Activated CD8-positive, alpha-beta T cell treated with anti-CD3 and anti-CD28 coated beads, Interleukin-2, amount 10 ng/mL, durations not matched to agents 7 days and 5 days (primary cell): ENCODE results near the gene TMC6. TPM values are rescaled to one million over a fixed set of nuclear protein-coding genes. Genes with fewer than 3 reads are reported as not detected.
A peak's percentile ranks its signal among the peaks of the same experiment; 100 is the strongest.
"Not testable (repeated sequence)": the region's sequence is repeated elsewhere in the genome, so short reads cannot be mapped to it uniquely, and the experiment has no call there.

Experiments used
- ATAC-seq: fragments of 150-1000 bp; cut with Tn5 transposase; one replicate; pipeline ENCODE4 v1.10.0; 2021; ENCODE audit warnings: moderate library complexity
- CTCF ChIA-PET: fragments of 350-600 bp; sonication (Branson Sonifier 250); formaldehyde crosslinking; loops from one replicate; lab custom pipeline; 2021; ENCODE audit warnings: antibody characterized with exemption; lab: Charles Lee
- POLR2A ChIA-PET: fragments of 350-600 bp; sonication (Branson Sonifier 250); formaldehyde crosslinking; loops from one replicate; lab custom pipeline; 2021; ENCODE audit warnings: antibody characterized with exemption; lab: Charles Lee
- DNase-seq: peaks from one replicate; pipeline ENCODE4 v3.0.0-alpha.2; 2020
- H3K27ac Mint-ChIP-seq: one replicate; pipeline ENCODE4 v1.8.0; 2021; ENCODE audit warnings: mild to moderate bottlenecking, mixed read lengths
- H3K27me3 Mint-ChIP-seq: one replicate; pipeline ENCODE4 v1.8.0; 2021; ENCODE audit warnings: low read depth, mixed read lengths
- H3K36me3 Mint-ChIP-seq: one replicate; pipeline ENCODE4 v1.8.0; 2021; ENCODE audit warnings: low read depth, mixed read lengths
- H3K4me1 Mint-ChIP-seq: one replicate; pipeline ENCODE4 v1.8.0; 2021; ENCODE audit warnings: low read depth, mixed read lengths
- H3K4me3 Mint-ChIP-seq: one replicate; pipeline ENCODE4 v1.8.0; 2021; ENCODE audit warnings: mild to moderate bottlenecking, mixed read lengths
- H3K9me3 Mint-ChIP-seq: one replicate; pipeline ENCODE4 v1.8.0; 2022; ENCODE audit warnings: mixed read lengths; ENCODE audit not compliant: insufficient read depth
- total RNA-seq, 2 experiments: library from RNA; stranded (reverse); gene quantifications; one replicate each; pipeline ENCODE4 v1.2.3, GENCODE V29; 2021

TMC6 gene
- total RNA-seq, 2 experiments from 2014 or later: 407 to 476 TPM

DNA sequence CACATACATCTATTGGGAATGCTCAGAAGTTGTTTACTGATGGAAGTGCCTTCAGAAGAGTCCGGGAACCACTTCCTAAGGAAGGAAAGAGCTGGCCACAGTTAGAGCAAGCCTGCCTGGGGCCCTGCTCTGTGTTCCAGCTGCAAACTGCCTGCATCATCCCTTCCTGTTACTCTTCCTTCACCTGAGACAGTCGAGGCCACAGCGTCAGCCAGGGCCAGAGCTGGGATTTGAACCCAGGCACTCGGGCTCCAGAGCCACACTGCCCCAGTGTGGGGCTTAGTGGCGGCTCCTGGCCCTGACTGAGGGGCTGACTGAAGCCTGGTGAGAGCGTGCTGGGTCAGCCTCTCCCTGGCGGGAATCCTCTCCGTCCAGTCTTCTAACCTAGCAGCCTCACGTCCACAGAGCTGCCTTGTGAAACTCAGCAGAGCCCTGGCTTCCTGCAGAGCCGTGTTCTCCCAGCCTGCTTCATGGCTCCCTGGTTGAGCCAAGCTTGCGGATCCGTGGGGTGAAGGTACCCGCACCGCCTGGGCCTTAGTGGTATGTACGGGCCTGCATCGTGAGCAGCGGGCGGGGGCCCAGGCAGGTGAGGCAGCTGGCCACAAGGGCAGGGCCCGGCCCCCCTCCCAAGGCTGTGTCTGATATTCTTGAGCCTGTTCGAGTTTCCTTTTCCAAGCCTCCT is 13.0 kb upstream of the TMC6 start:
- H3K4me3 Mint-ChIP-seq: no peak overlapping the region
- ChIA-PET CTCF (interaction anchor here (1.0 to 1.3 kb wide), 2 partner anchors 35 to 50 kb away, joined by 4 to 6 read pairs; no protein-coding TSS in a partner anchor), POLR2A (interaction anchor here (0.7 to 11.6 kb wide), 7 partner anchors 9 to 35 kb away, joined by 3 to 182 read pairs (median 3); partner anchors contain the start of genes TMC6 and TMC8)
- no peak for ATAC-seq
- H3K27ac Mint-ChIP-seq: peak overlapping the region; percentile 20
- H3K36me3 Mint-ChIP-seq: peaks cover 48% of the 10 kb centered on the region
- H3K4me1 Mint-ChIP-seq: peaks cover 57% of the 10 kb centered on the region
- H3K27me3 Mint-ChIP-seq: no peaks in the 10 kb centered on the region
- no peak for DNase-seq
- no peaks in the 10 kb centered on the region for H3K9me3 Mint-ChIP-seq

DNA sequence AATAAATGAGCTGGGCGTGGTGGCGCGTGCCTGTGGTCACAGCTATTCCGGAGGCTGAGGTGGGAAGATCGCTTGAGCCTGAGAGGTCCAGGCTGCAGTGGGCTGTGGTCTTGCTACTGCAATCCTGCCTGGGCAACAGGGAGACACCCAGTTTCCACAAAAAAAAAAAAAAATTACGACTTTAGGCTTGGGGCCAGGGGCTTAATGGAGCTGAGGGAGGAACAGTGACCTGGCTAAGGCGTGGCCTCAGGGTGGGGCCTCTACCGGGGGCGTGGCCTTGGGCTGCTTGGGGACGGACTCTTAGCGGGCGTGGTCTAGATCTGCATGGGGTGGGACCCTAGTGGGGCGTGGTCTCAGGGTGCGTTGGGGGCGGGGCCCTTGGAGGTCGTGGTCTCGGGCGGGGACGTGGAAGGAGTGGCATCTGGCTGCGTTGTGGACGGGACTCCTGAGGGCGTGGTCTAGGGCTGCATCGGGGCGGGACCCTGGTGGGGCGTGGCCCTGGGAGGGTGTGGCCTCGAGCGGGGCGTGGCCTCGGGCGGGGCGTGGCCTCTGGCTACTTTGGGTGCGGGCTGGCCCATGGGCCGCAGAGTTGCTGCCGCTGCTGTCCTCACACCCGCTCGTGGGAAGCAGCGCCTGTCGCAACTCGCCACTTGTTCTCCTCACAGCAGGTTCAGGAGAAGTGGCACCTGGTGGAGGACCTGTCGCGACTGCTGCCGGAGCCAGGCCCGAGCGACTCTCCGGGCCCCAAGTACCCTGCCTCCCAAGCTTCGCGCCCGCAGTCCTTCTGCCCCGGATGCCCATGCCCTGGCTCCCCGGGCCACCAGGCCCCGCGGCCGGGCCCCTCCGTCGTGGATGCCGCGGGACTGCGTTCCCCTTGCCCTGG is 11.9 kb upstream of the TMC6 start:
- Mint-ChIP-seq H3K4me1 (peaks cover 68% of the 10 kb centered on the region), H3K27ac (peak overlapping the region; percentile 89), H3K9me3 (no peaks in the 10 kb centered on the region), H3K4me3 (peak overlapping the region; percentile 43), H3K36me3 (peaks cover 59% of the 10 kb centered on the region), H3K27me3 (no peaks in the 10 kb centered on the region)
- POLR2A ChIA-PET: interaction anchor here (1.0 to 11.6 kb wide), 5 partner anchors 8 to 127 kb away, joined by 3 to 182 read pairs (median 4); partner anchors contain the start of genes TMC6 and TMC8
- CTCF ChIA-PET: interaction anchor here (0.7 to 8.9 kb wide), 13 partner anchors 8 to 122 kb away, joined by 3 to 133 read pairs (median 3); partner anchors contain the start of genes TMC6 and TMC8
- ATAC-seq (peak; percentile 90), DNase-seq (peak; percentile 98)

GRCh38 chr17:78139861-78140168 is 11.3 kb upstream of the TMC6 start:
- H3K27ac Mint-ChIP-seq: peak overlapping the region; percentile 89
- H3K9me3 Mint-ChIP-seq, DNase-seq, H3K27me3 Mint-ChIP-seq, ATAC-seq: not testable (repeated sequence)
- peaks cover 64% of the 10 kb centered on the region for H3K36me3 Mint-ChIP-seq
- peaks cover 73% of the 10 kb centered on the region for H3K4me1 Mint-ChIP-seq
- CTCF ChIA-PET: interaction anchor here (0.7 to 8.9 kb wide), 12 partner anchors 8 to 121 kb away, joined by 3 to 133 read pairs (median 3); partner anchors contain the start of genes TMC6 and TMC8
- POLR2A ChIA-PET: interaction anchor here (1.0 to 11.6 kb wide), 6 partner anchors 8 to 126 kb away, joined by 3 to 182 read pairs (median 4); partner anchors contain the start of genes TMC6 and TMC8
- peak overlapping the region; percentile 43 for H3K4me3 Mint-ChIP-seq

GRCh38 chr17:78138204-78139060 is 9.9 kb upstream of the TMC6 start:
- no peaks in the 10 kb centered on the region for H3K9me3 Mint-ChIP-seq
- H3K4me1 Mint-ChIP-seq: peaks cover 87% of the 10 kb centered on the region
- H3K27ac Mint-ChIP-seq: peak overlapping the region; percentile 86
- no peaks in the 10 kb centered on the region for H3K27me3 Mint-ChIP-seq
- H3K36me3 Mint-ChIP-seq: peaks cover 77% of the 10 kb centered on the region
- POLR2A ChIA-PET: interaction anchor here (0.6 to 11.6 kb wide), 3 partner anchors 11 to 24 kb away, joined by 3 to 182 read pairs (median 4); partner anchors contain the start of genes TMC6 and TMC8
- no peak overlapping the region for H3K4me3 Mint-ChIP-seq
- DNase-seq (no peak), ATAC-seq (no peak)
- CTCF ChIA-PET: interaction anchor here (0.6 to 8.9 kb wide), 16 partner anchors 8 to 117 kb away, joined by 3 to 133 read pairs (median 4); partner anchors contain the start of genes TMC6 and TMC8

- no peaks in the 10 kb centered on the region for H3K27me3 Mint-ChIP-seq
- CTCF ChIA-PET: interaction anchor here (0.6 to 8.9 kb wide), 17 partner anchors 10 to 116 kb away, joined by 3 to 133 read pairs (median 4); partner anchors contain the start of gene TMC6
- peaks cover 89% of the 10 kb centered on the region for H3K4me1 Mint-ChIP-seq
- peak; percentile 73 for DNase-seq
- peak overlapping the region; percentile 86 for H3K27ac Mint-ChIP-seq
- H3K4me3 Mint-ChIP-seq: peak overlapping the region; percentile 3
- ATAC-seq: no peak
- H3K36me3 Mint-ChIP-seq: peaks cover 81% of the 10 kb centered on the region
- POLR2A ChIA-PET: interaction anchor here (11.6 kb wide), 1 partner anchor 13 kb away, joined by 182 read pairs; the partner anchor contains the start of genes TMC6 and TMC8
- H3K9me3 Mint-ChIP-seq: no peaks in the 10 kb centered on the region
Measured at GRCh38 chr17:78137392-78138203, 9.0 kb upstream of the TMC6 start.

GRCh38 chr17:78135858-78136500 is 7.4 kb upstream of the TMC6 start:
- CTCF ChIA-PET: interaction anchor here (0.8 to 8.9 kb wide), 8 partner anchors 8 to 255 kb away, joined by 3 to 133 read pairs (median 10); partner anchors contain the start of gene TMC6
- H3K36me3 Mint-ChIP-seq: peaks cover 77% of the 10 kb centered on the region
- H3K4me3 Mint-ChIP-seq: no peak overlapping the region
- no peaks in the 10 kb centered on the region for H3K9me3 Mint-ChIP-seq
- H3K4me1 Mint-ChIP-seq: peaks cover 77% of the 10 kb centered on the region
- no peak for DNase-seq
- no peaks in the 10 kb centered on the region for H3K27me3 Mint-ChIP-seq
- no peak for ATAC-seq
- POLR2A ChIA-PET: interaction anchor here (1.9 to 11.6 kb wide), 3 partner anchors 8 to 23 kb away, joined by 4 to 182 read pairs (median 8); partner anchors contain the start of genes TMC6 and TMC8
- peak overlapping the region; percentile 81 for H3K27ac Mint-ChIP-seq

GRCh38 chr17:78134899-78135385 is 6.4 kb upstream of the TMC6 start:
- H3K9me3 Mint-ChIP-seq: no peaks in the 10 kb centered on the region
- peak overlapping the region; percentile 34 for H3K4me3 Mint-ChIP-seq
- POLR2A ChIA-PET: interaction anchor here (0.6 to 11.6 kb wide), 6 partner anchors 10 to 22 kb away, joined by 4 to 182 read pairs (median 6); partner anchors contain the start of genes TMC6 and TMC8
- H3K27ac Mint-ChIP-seq: no peak overlapping the region
- CTCF ChIA-PET: interaction anchor here (0.8 to 8.9 kb wide), 9 partner anchors 9 to 254 kb away, joined by 3 to 133 read pairs (median 7); partner anchors contain the start of gene TMC6
- no peaks in the 10 kb centered on the region for H3K27me3 Mint-ChIP-seq
- H3K4me1 Mint-ChIP-seq: peaks cover 75% of the 10 kb centered on the region
- H3K36me3 Mint-ChIP-seq: peaks cover 80% of the 10 kb centered on the region
- ATAC-seq (no peak), DNase-seq (peak; percentile 19)

DNA sequence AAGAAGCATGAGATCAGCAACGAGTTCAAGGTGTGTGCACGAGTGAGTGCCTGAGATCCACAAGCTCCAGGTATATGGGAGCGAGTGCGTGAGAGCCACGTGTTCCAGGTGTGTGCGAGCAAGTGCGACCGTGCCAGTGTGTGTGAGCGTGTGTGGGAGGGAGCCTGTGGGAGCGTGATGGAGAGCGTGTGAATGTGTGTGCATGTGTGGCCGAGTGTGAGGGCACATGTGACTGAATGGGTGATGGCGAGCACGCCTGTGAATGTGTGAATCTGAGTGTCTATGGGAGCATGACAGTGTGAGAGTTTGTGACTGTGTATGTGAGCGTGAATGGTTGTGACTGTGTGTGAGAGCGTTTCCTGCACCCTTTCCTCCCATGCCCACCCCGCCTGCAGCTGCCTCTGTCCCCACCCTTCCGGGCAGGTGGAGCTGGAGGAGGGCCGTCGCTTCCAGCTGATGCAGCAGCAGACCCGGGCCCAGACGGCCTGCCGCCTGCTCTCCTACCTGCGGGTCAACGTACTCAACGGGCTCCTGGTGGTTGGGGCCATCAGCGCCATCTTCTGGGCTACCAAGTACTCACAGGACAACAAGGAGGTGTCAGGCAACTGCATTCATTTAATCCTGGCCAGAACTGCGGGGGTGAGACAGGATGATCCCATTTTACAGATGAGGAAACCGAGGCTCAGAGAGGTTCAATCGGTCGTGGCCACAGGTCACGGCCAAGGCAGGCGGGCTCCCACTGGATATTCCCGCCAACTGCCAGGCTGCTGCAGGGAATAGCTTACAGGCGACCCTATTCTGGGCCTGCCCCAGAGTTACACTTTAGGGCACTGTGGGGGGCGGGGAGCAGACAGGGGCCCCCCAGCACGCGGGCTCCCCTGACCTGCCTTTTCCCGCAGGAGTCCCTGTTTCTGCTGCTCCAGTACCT is 5.7 kb upstream of the TMC6 start:
- H3K9me3 Mint-ChIP-seq: no peaks in the 10 kb centered on the region
- ChIA-PET CTCF (interaction anchor here (1.4 to 8.9 kb wide), 7 partner anchors 10 to 115 kb away, joined by 3 to 133 read pairs (median 13); partner anchors contain the start of gene TMC6), POLR2A (interaction anchor here (0.6 to 11.6 kb wide), 6 partner anchors 10 to 21 kb away, joined by 4 to 182 read pairs (median 6); partner anchors contain the start of genes TMC6 and TMC8)
- peaks cover 79% of the 10 kb centered on the region for H3K36me3 Mint-ChIP-seq
- peak overlapping the region; percentile 74 for H3K4me3 Mint-ChIP-seq
- ATAC-seq (peak; percentile 12), DNase-seq (peak; percentile 90)
- peak overlapping the region; percentile 84 for H3K27ac Mint-ChIP-seq
- H3K27me3 Mint-ChIP-seq: no peaks in the 10 kb centered on the region
- peaks cover 78% of the 10 kb centered on the region for H3K4me1 Mint-ChIP-seq
